Parathyroid adenoma (tissue), 2 donors: ENCODE data around the gene ZNF554.

Experiments
- H2AFZ ChIP-seq: fragments of 300-600 bp; sonication (generic); one replicate; pipeline ENCODE4 v1.7.0; 2017; ENCODE audit warnings: antibody characterized with exemption, mild to moderate bottlenecking
- H3K27ac ChIP-seq: fragments of 300-600 bp; sonication (generic); one replicate; pipeline ENCODE4 v1.7.0; 2017
- H3K27me3 ChIP-seq: fragments of 300-600 bp; sonication (generic); one replicate; pipeline ENCODE4 v1.7.0; 2017; ENCODE audit warnings: low read length; ENCODE audit not compliant: control insufficient read depth, insufficient read depth
- H3K36me3 ChIP-seq: fragments of 300-600 bp; sonication (generic); one replicate; pipeline ENCODE4 v1.7.0; 2017; ENCODE audit warnings: low read length; ENCODE audit not compliant: control insufficient read depth, insufficient read depth
- H3K4me1 ChIP-seq: fragments of 300-600 bp; sonication (generic); one replicate; pipeline ENCODE4 v1.7.0; 2017; ENCODE audit warnings: control low read depth
- H3K4me2 ChIP-seq: fragments of 300-600 bp; sonication (generic); one replicate; pipeline ENCODE4 v1.7.0; 2017; ENCODE audit warnings: low read length
- H3K4me3 ChIP-seq: fragments of 300-600 bp; sonication (generic); one replicate; pipeline ENCODE4 v1.7.0; 2017; ENCODE audit warnings: low read depth, low read length
- H3K79me2 ChIP-seq: fragments of 300-600 bp; sonication (generic); one replicate; pipeline ENCODE4 v1.7.0; 2017; ENCODE audit warnings: control low read depth
- H3K9ac ChIP-seq: fragments of 300-600 bp; sonication (generic); one replicate; pipeline ENCODE4 v1.7.0; 2017; ENCODE audit warnings: mild to moderate bottlenecking
- H3K9me3 ChIP-seq: fragments of 300-600 bp; sonication (generic); one replicate; pipeline ENCODE4 v1.7.0; 2017; ENCODE audit warnings: low read length; ENCODE audit not compliant: control insufficient read depth
- CTCF ChIP-seq: fragments of 300-600 bp; sonication (generic); IDR thresholded peaks from one replicate; pipeline ENCODE4 v1.7.0; 2017; ENCODE audit warnings: antibody characterized with exemption, mild to moderate bottlenecking
- donor health status: primary hyperparathyroidism.

ZNF554 gene

GRCh38 chr19:2827840-2828489 lies 8.3 kb downstream of the ZNF554 start:
- no peak overlapping the region for H2AFZ ChIP-seq
- TF ChIP-seq CTCF = no peak
- peaks cover 2% of the 10 kb centered on the region for H3K36me3 ChIP-seq

GRCh38 chr19:2834294-2834871 lies 14.7 kb downstream of the ZNF554 start:
- Histone ChIP-seq H3K27ac (no peak overlapping the region), H3K27me3 (no peaks in the 10 kb centered on the region), H2AFZ (no peak overlapping the region), H3K4me3 (no peak overlapping the region), H3K36me3 (peaks cover 10% of the 10 kb centered on the region), H3K79me2 (no peaks in the 10 kb centered on the region), H3K4me2 (no peak overlapping the region), H3K4me1 (no peaks in the 10 kb centered on the region), H3K9me3 (no peaks in the 10 kb centered on the region), H3K9ac (no peak overlapping the region)
- no peak for TF ChIP-seq CTCF

More at GRCh38 chr19:2827840-2828489, 8.3 kb downstream of the ZNF554 start:
- no peaks in the 10 kb centered on the region for H3K27me3 ChIP-seq
- H3K27ac ChIP-seq = no peak overlapping the region
- no peak overlapping the region for H3K4me2 ChIP-seq
- no peaks in the 10 kb centered on the region for H3K79me2 ChIP-seq
- H3K4me1 ChIP-seq = no peaks in the 10 kb centered on the region
- no peaks in the 10 kb centered on the region for H3K9me3 ChIP-seq
- H3K9ac ChIP-seq = no peak overlapping the region
- no peak overlapping the region for H3K4me3 ChIP-seq

GRCh38 chr19:2837430-2837829 lies 17.8 kb downstream of the ZNF554 start:
- Histone ChIP-seq H3K9me3 (no peaks in the 10 kb centered on the region), H2AFZ (no peak overlapping the region), H3K79me2 (peaks cover 7% of the 10 kb centered on the region), H3K4me3 (no peak overlapping the region), H3K4me2 (no peak overlapping the region), H3K4me1 (no peaks in the 10 kb centered on the region), H3K9ac (no peak overlapping the region), H3K36me3 (peaks cover 10% of the 10 kb centered on the region), H3K27ac (no peak overlapping the region), H3K27me3 (no peaks in the 10 kb centered on the region)
- TF ChIP-seq CTCF = no peak

- Histone ChIP-seq H3K9me3 (no peaks in the 10 kb centered on the region), H3K9ac (peak within 1 kb of the TSS; percentile 57), H3K27ac (peak within 1 kb of the TSS; percentile 79), H3K4me2 (peak within 1 kb of the TSS; percentile 93), H3K27me3 (no peaks in the 10 kb centered on the region), H3K36me3 (no peaks in the 10 kb centered on the region), H3K4me1 (no peaks in the 10 kb centered on the region), H3K4me3 (peak within 1 kb of the TSS; percentile 68), H3K79me2 (peaks cover 13% of the 10 kb centered on the region), H2AFZ (peak within 1 kb of the TSS; percentile 62)
- TF ChIP-seq CTCF = peak; percentile 57
These were observed 21.4 kb downstream of the ZNF554 start, which contains the start of gene ZNF555 for GRCh38 chr19:2840794-2841791. ZNF555 (plus strand) TSS chr19:2841475; CDS start chr19:2841573, 98 bp downstream.
